Activated T-cell treated with anti-CD3 and anti-CD28 coated beads for 24 hours (primary cell): ENCODE results near the gene PATZ1.

Source experiments
- DNase-seq: peaks from one replicate; pipeline ENCODE4 v3.0.0-alpha.2; 2020; ENCODE audit warnings: low read depth

Gene PATZ1

GRCh38 chr22:31282748-31283468, 63.2 kb downstream of the PATZ1 start:
- DNase-seq = no peak

DNA sequence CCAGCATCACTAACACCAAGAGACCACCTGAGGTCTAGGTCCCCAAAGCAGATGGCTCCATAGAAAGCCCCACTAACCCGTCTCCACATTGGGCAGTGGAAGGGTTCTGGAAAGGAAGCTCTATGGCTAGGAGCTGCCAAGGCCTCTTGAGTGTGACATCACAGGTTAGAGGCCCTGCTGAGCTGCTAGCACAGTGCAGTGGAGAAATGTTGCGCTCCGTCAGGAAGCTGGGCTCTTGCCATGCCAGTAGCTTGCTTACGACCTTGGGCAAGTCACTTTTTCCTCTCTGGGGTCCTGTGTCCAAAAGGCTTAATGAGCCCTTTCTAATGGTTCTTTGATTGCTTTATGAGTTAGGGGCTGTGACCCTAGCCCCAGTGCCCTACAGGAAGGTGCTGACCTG, 64.4 kb downstream of the PATZ1 start:
- no peak for DNase-seq

GRCh38 chr22:31279821-31280505, 66.2 kb downstream of the PATZ1 start:
- DNase-seq = no peak

DNA sequence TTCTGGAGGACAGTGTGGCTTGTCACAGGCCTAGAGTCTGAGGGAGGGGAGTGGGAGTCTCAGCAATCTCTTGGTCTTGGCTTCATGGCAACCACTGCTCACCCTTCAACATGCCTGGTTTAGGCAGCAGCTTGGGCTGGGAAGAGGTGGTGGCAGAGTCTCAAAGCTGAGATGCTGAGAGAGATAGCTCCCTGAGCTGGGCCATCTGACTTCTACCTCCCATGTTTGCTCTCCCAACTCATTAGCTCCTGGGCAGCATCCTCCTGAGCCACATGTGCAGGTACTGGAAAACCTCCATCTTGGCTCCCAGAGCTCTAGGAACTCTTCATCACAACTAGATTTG, 66.8 kb downstream of the PATZ1 start:
- no peak for DNase-seq

DNA sequence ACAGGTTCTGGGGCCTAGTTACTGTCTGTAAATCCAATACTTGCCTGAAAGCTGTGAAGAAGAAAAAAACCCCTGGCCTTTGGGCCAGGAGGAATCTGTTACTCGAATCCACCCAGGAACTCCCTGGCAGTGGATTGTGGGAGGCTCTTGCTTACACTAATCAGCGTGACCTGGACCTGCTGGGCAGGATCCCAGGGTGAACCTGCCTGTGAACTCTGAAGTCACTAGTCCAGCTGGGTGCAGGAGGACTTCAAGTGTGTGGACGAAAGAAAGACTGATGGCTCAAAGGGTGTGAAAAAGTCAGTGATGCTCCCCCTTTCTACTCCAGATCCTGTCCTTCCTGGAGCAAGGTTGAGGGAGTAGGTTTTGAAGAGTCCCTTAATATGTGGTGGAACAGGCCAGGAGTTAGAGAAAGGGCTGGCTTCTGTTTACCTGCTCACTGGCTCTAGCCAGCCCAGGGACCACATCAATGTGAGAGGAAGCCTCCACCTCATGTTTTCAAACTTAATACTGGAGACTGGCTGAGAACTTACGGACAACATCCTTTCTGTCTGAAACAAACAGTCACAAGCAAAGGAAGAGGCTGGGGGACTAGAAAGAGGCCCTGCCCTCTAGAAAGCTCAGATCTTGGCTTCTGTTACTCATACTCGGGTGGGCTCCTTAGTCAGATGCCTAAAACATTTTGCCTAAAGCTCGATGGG, 67.4 kb downstream of the PATZ1 start:
- DNase-seq = no peak

DNA sequence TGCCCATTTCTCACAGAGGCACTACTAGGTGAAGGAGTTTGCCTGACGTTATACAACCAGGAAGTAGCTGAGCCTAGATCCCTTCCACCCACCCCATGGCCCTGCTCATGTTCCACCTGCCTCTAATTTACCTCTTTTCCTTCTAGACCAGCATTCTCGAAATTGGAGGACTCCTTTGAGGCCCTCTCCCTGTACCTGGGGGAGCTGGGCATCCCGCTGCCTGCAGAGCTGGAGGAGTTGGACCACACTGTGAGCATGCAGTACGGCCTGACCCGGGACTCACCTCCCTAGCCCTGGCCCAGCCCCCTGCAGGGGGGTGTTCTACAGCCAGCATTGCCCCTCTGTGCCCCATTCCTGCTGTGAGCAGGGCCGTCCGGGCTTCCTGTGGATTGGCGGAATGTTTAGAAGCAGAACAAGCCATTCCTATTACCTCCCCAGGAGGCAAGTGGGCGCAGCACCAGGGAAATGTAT, 68.0 kb downstream of the PATZ1 start:
- DNase-seq = no peak

DNA sequence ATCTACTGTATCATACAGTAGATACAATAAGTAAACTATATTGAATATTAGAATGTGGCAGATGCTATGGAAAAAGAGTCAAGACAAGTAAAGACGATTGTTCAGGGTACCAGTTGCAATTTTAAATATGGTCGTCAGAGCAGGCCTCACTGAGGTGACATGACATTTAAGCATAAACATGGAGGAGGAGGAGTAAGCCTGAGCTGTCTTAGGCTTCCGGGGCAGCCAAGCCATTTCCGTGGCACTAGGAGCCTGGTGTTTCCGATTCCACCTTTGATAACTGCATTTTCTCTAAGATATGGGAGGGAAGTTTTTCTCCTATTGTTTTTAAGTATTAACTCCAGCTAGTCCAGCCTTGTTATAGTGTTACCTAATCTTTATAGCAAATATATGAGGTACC, 68.4 kb downstream of the PATZ1 start:
- DNase-seq = no peak

DNA sequence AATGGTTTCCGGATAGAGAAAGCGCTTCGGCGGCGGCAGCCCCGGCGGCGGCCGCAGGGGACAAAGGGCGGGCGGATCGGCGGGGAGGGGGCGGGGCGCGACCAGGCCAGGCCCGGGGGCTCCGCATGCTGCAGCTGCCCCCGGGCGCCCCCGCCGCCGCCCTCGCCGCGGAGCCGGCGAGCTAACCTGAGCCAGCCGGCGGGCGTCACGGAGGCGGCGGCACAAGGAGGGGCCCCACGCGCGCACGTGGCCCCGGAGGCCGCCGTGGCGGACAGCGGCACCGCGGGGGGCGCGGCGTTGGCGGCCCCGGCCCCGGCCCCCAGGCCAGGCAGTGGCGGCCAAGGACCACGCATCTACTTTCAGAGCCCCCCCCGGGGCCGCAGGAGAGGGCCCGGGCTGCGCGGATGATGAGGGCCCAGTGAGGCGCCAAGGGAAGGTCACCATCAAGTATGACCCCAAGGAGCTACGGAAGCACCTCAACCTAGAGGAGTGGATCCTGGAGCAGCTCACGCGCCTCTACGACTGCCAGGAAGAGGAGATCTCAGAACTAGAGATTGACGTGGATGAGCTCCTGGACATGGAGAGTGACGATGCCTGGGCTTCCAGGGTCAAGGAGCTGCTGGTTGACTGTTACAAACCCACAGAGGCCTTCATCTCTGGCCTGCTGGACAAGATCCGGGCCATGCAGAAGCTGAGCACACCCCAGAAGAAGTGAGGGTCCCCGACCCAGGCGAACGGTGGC, 69.5 kb downstream of the PATZ1 start:
- DNase-seq = no peak
